Measurements from ENCODE around the gene GPR162.
A peak's percentile ranks its signal among the peaks of the same experiment; 100 is the strongest.

Gene GPR162

DNA sequence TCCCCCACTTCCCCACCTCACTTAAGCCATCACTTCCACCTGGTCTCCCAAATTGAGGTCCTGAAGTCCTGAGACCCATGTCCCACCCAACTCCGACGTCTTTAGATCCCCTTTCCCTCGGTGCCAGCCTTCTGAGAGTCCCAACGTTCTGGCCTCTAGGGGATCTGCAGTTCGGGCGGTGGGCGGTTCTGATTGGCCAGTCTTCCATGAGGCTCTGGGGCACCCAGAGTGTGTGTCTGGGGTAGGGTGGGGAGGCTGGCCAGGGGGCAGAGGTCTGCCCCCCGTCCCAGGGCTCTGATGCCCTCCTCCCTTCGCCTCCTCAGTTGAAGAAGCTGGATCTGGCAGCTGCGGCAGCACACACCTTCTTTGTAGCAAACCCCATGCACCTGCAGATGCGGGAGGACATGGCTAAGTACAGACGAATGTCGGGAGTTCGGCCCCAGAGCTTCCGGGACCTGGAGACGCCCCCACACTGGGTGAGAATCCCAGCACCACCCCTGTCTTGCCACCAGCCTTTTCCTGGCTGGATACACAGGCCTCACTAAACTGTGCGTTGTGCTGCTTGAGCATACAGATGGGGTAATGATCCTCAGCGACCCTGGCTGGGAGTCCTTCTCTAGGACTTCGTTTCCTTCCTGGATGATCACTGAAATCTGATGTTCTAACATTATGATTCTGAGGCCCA is 8.1 kb downstream of the GPR162 start:
- CTCF ChIA-PET, result interaction anchor here (1.0 to 1.5 kb wide), 5 partner anchors 10 to 208 kb away, joined by 3 to 7 read pairs (median 5); no protein-coding TSS in a partner anchor
- H3K27me3 Mint-ChIP-seq, result peaks cover 83% of the 10 kb centered on the region
- H3K4me3 Mint-ChIP-seq, result peak overlapping the region; percentile 71
- peaks cover 25% of the 10 kb centered on the region for H3K4me1 Mint-ChIP-seq
- no peaks in the 10 kb centered on the region for H3K9me3 Mint-ChIP-seq
- H3K27ac Mint-ChIP-seq, result no peak overlapping the region
- DNase-seq, result no peak
- no peaks in the 10 kb centered on the region for H3K36me3 Mint-ChIP-seq

DNA sequence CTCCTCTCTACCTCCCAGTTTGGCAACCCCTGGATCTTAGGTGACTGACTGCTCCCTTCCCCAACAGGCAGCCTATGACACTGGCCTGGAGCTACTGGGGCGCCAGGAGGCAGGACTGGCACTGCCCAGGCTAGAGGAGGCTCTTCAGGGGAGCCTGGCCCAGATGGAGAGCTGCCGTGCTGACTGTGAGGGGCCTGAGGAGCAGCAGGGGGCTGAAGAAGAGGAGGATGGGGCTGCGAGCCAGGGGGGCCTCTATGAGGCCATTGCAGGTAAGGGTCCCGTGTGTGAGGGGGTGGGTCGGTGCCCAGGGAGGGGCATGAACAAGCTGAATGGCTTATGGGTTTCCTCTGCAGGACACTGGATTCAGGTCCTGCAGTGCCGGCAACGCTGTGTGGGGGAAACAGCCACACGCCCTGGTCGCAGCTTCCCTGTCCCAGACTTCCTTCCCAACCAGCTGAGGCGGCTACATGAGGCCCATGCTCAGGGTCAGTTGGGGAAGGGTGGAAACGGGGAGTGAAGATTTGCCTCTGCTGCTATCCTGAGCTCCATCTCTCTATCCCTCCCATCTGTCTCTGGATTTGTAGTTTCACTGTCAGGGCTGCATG is 8.8 kb downstream of the GPR162 start:
- H3K4me3 Mint-ChIP-seq, result no peak overlapping the region
- CTCF ChIA-PET, result interaction anchor here (0.8 to 1.4 kb wide), 4 partner anchors 39 to 76 kb away, joined by 3 to 5 read pairs (median 3); no protein-coding TSS in a partner anchor
- no peaks in the 10 kb centered on the region for H3K36me3 Mint-ChIP-seq
- H3K4me1 Mint-ChIP-seq, result peaks cover 23% of the 10 kb centered on the region
- no peak overlapping the region for H3K27ac Mint-ChIP-seq
- DNase-seq, result no peak
- no peaks in the 10 kb centered on the region for H3K9me3 Mint-ChIP-seq
- peaks cover 76% of the 10 kb centered on the region for H3K27me3 Mint-ChIP-seq

- Mint-ChIP-seq H3K27ac (no peak overlapping the region), H3K4me1 (peaks cover 21% of the 10 kb centered on the region), H3K36me3 (no peaks in the 10 kb centered on the region)
Observed at GRCh38 chr12:6830999-6831398, 9.4 kb downstream of the GPR162 start.

GRCh38 chr12:6831450-6831995 is 9.9 kb downstream of the GPR162 start:
- Mint-ChIP-seq H3K9me3 (no peaks in the 10 kb centered on the region), H3K4me1 (peaks cover 21% of the 10 kb centered on the region), H3K36me3 (no peaks in the 10 kb centered on the region), H3K27me3 (peaks cover 64% of the 10 kb centered on the region), H3K4me3 (no peak overlapping the region), H3K27ac (no peak overlapping the region)
- CTCF ChIA-PET, result interaction anchor here (0.6 to 1.9 kb wide), 4 partner anchors 15 to 78 kb away, joined by 3 to 5 read pairs (median 3); partner anchors contain the start of gene MLF2
- DNase-seq, result no peak

More at GRCh38 chr12:6830999-6831398, 9.4 kb downstream of the GPR162 start:
- CTCF ChIA-PET, result interaction anchor here (0.6 to 1.1 kb wide), 4 partner anchors 15 to 54 kb away, joined by 3 read pairs; no protein-coding TSS in a partner anchor
- DNase-seq, result no peak
- Mint-ChIP-seq H3K4me3 (no peak overlapping the region), H3K9me3 (no peaks in the 10 kb centered on the region), H3K27me3 (peaks cover 70% of the 10 kb centered on the region)

GRCh38 chr12:6832125-6832524 is 10.5 kb downstream of the GPR162 start:
- Mint-ChIP-seq H3K36me3 (no peaks in the 10 kb centered on the region), H3K27me3 (peaks cover 61% of the 10 kb centered on the region), H3K9me3 (no peaks in the 10 kb centered on the region), H3K27ac (no peak overlapping the region), H3K4me1 (peaks cover 20% of the 10 kb centered on the region), H3K4me3 (no peak overlapping the region)
- CTCF ChIA-PET, result interaction anchor here (1.0 to 1.9 kb wide), 2 partner anchors 40 to 79 kb away, joined by 3 to 5 read pairs; partner anchors contain the start of gene MLF2
- no peak for DNase-seq

DNA sequence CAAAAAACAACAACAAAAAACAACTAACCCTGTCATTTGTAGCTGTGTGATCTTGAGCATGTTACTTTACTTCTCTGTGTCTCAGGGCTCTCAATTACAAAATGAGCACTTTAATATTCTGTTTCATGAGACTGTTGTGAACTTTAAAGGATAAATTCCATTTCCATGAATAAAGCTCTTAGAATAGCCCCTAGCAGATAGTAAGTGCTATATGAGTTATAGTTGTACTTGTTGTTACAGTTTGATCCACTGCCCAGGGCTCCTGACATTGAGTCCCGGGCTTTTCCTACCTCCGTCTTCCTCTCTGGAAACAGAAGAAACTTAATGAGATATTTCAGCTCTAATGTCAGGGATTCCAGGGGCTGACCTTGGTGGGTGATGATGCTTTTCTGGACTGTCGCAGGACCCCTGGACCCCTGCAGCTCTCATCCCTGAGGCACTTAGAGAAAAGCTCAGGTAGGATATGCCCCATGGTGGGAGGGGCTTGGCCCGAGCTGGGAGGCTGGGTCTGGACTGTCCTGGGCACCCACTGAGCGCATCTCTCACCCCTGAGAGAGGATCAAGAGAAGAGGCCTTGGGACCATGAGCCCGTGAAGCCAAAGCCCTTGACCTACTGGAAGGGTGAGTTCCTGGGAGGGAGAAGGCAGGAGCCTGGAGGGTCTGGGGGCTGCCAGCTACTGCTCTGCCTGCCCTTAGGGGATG is 11.7 kb downstream of the GPR162 start:
- H3K4me1 Mint-ChIP-seq, result peaks cover 12% of the 10 kb centered on the region
- H3K36me3 Mint-ChIP-seq, result no peaks in the 10 kb centered on the region
- no peak overlapping the region for H3K27ac Mint-ChIP-seq
- no peak overlapping the region for H3K4me3 Mint-ChIP-seq
- H3K27me3 Mint-ChIP-seq, result peaks cover 50% of the 10 kb centered on the region
- no peaks in the 10 kb centered on the region for H3K9me3 Mint-ChIP-seq
- CTCF ChIA-PET, result interaction anchor here (1.7 to 4.4 kb wide), 6 partner anchors 10 to 212 kb away, joined by 5 to 30 read pairs (median 6); partner anchors contain the start of genes MLF2 and SPSB2
- no peak for DNase-seq

- CTCF ChIA-PET, result interaction anchor here (1.0 to 4.4 kb wide), 12 partner anchors 9 to 263 kb away, joined by 3 to 38 read pairs (median 6); partner anchors contain the start of genes CDCA3, MLF2, SPSB2 and USP5
- Mint-ChIP-seq H3K27me3 (peaks cover 48% of the 10 kb centered on the region), H3K4me3 (no peak overlapping the region), H3K9me3 (no peaks in the 10 kb centered on the region), H3K36me3 (no peaks in the 10 kb centered on the region), H3K27ac (no peak overlapping the region), H3K4me1 (peaks cover 6% of the 10 kb centered on the region)
- no peak for DNase-seq
Observed at GRCh38 chr12:6834254-6834653, 12.6 kb downstream of the GPR162 start.

DNA sequence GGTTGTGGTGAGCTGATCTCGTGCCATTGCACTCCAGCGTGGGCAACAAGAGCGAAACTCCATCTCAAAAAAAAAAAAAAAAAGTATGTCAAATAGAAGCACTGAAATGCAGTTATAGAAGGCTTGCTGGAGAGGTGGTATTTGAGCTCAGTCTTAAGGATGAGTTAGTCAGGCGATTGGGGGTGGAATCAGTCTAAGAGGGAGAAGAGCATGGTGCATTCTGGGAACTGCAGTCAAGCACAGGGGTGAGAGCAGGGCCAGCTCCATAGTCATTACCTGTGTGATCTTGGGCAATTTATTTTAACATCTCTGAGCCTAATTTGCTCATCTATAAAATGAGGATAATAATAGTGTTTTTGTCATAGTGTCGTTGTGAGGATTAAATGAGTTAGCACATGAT is 13.3 kb downstream of the GPR162 start:
- CTCF ChIA-PET, result interaction anchor here (1.0 to 4.4 kb wide), 13 partner anchors 9 to 264 kb away, joined by 3 to 38 read pairs (median 5); partner anchors contain the start of genes CDCA3, MLF2, SPSB2 and USP5
- Mint-ChIP-seq H3K27ac (no peak overlapping the region), H3K27me3 (peaks cover 44% of the 10 kb centered on the region), H3K4me3 (no peak overlapping the region), H3K36me3 (no peaks in the 10 kb centered on the region), H3K4me1 (peaks cover 4% of the 10 kb centered on the region), H3K9me3 (no peaks in the 10 kb centered on the region)
- no peak for DNase-seq

GRCh38 chr12:6836851-6837250 is 15.2 kb downstream of the GPR162 start:
- CTCF ChIA-PET, result interaction anchor here (1.4 to 4.4 kb wide), 5 partner anchors 7 to 83 kb away, joined by 4 to 38 read pairs (median 6); partner anchors contain the start of genes CDCA3, MLF2, P3H3 and USP5
- no peak for DNase-seq
- Mint-ChIP-seq H3K9me3 (no peaks in the 10 kb centered on the region), H3K36me3 (no peaks in the 10 kb centered on the region), H3K27ac (no peak overlapping the region), H3K4me1 (peaks cover 4% of the 10 kb centered on the region), H3K27me3 (peaks cover 29% of the 10 kb centered on the region), H3K4me3 (no peak overlapping the region)

DNA sequence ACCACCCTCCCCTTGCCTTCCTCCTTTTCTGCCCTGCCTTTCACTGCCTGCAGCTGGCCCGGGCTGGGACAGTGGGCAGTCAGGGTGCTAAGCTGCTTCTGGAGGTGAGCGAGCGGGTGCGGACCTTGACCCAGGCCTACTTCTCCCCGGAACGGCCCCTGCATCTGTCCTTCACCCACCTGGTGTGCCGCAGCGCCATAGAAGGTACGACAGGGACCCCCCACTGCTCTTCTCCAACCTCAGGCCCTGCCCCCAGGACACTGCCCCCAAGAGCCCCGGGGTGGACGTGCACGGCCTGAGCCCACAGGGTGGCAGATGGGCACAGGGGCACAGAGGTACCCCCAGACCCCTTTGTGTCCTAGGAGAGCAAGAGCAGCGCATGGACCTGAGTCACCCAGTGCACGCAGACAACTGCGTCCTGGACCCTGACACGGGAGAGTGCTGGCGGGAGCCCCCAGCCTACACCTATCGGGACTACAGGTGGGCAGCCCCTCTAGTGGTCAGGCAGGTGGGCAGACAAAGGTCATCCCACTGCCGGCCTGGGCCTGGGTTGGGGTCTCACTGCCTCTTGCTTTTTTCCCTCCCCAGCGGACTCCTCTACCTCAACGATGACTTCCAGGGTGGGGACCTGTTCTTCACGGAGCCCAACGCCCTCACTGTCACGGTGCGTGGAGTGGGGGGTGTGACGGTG is 15.9 kb downstream of the GPR162 start:
- no peak for DNase-seq
- peaks cover 24% of the 10 kb centered on the region for H3K27me3 Mint-ChIP-seq
- H3K4me1 Mint-ChIP-seq, result peaks cover 4% of the 10 kb centered on the region
- CTCF ChIA-PET, result interaction anchor here (1.5 to 4.4 kb wide), 4 partner anchors 6 to 13 kb away, joined by 4 to 38 read pairs (median 16); partner anchors contain the start of genes CDCA3, P3H3 and USP5
- no peaks in the 10 kb centered on the region for H3K36me3 Mint-ChIP-seq
- H3K27ac Mint-ChIP-seq, result no peak overlapping the region
- H3K4me3 Mint-ChIP-seq, result no peak overlapping the region
- no peaks in the 10 kb centered on the region for H3K9me3 Mint-ChIP-seq

GRCh38 chr12:6838854-6839253 is 17.2 kb downstream of the GPR162 start:
- CTCF ChIA-PET, result interaction anchor here (0.9 to 2.3 kb wide), 4 partner anchors 11 to 268 kb away, joined by 3 to 5 read pairs (median 4); partner anchors contain the start of gene MLF2

DNA sequence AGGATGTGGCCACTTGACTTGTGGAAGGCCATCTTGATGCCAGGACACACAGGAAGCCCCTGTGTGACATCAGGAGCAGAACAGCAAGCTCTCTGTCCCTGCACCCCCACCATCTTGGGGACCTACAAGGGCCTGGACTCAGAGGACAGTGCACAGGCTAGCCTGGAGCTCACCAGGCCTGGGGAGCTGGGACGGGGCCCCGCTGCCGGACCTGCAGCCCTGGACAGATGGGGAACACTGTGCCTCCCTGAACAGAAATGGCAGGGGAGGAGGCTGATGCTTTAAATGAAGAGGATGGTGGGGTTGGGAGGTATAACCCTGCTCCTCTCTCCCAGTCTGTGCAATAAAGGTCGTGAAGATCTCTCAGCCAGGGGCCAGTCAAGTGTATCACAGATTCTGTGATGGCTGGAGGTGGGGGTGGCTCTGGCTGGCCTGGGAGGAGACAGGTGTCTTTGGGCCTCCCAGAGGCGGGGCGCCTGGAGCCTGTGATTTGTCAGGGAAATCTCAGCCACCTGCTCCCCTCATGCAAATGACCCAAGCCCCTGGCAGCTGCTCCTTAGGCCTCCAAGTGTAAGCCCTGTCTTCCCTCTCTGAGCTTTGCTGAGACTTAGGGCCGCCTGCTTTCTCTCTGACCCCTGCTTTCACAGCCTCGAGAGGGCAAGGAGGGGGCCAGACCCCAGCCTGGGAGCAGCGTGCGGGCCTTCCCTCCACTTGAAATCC is 18.0 kb downstream of the GPR162 start:
- Mint-ChIP-seq H3K36me3 (no peaks in the 10 kb centered on the region), H3K27me3 (peaks cover 25% of the 10 kb centered on the region), H3K9me3 (no peaks in the 10 kb centered on the region), H3K4me1 (peaks cover 4% of the 10 kb centered on the region), H3K27ac (no peak overlapping the region), H3K4me3 (no peak overlapping the region)
- CTCF ChIA-PET, result interaction anchor here (0.9 to 2.3 kb wide), 5 partner anchors 11 to 269 kb away, joined by 3 to 7 read pairs (median 4); partner anchors contain the start of genes MLF2 and P3H3
- DNase-seq, result no peak

More at GRCh38 chr12:6838854-6839253, 17.2 kb downstream of the GPR162 start:
- no peak overlapping the region for H3K27ac Mint-ChIP-seq
- no peak for DNase-seq
- H3K27me3 Mint-ChIP-seq, result peaks cover 25% of the 10 kb centered on the region
- peaks cover 4% of the 10 kb centered on the region for H3K4me1 Mint-ChIP-seq
- no peak overlapping the region for H3K4me3 Mint-ChIP-seq
- H3K36me3 Mint-ChIP-seq, result no peaks in the 10 kb centered on the region
- H3K9me3 Mint-ChIP-seq, result no peaks in the 10 kb centered on the region
